Mesenteric fat pad (tissue), 1 donor: ENCODE measurements around the gene PCDHA11. TPM values are rescaled to one million over a fixed set of nuclear protein-coding genes. Genes with fewer than 3 reads are reported as not detected.

ENCODE experiments used
- total RNA-seq: library from RNA; stranded (reverse); fragmentation: NEBNext Ultra II Directional; extraction: Animal tissue kit (Norgen Biotek cat#: 25700); gene quantifications from one replicate; pipeline ENCODE4 v1.2.1, GENCODE V29; 2021
- donor health status: DM: yes; HTN: yes; CAD: no.

The PCDHA11 gene
- total RNA-seq, 1 donor from 2014 or later, result 0.26 TPM

Other genes starting within 250 kb of the PCDHA11 start
- 224 TPM for gene CD14, start 235.8 kb upstream of the PCDHA11 start, total RNA-seq
- gene TMCO6, start 229.5 kb upstream of the PCDHA11 start, total RNA-seq, result 9.6 TPM
- gene NDUFA2, start 221.3 kb upstream of the PCDHA11 start, total RNA-seq, result 57.3 TPM
- gene IK, start 221.1 kb upstream of the PCDHA11 start, total RNA-seq, result 66.4 TPM
- gene WDR55, start 204.1 kb upstream of the PCDHA11 start, total RNA-seq, result 23.4 TPM
- gene DND1, start 195.4 kb upstream of the PCDHA11 start, total RNA-seq, result 1.00 TPM
- 50.7 TPM for gene HARS1, start 177.6 kb upstream of the PCDHA11 start, total RNA-seq
- 15.9 TPM for gene HARS2, start 177.5 kb upstream of the PCDHA11 start, total RNA-seq
- 37.9 TPM for gene ZMAT2, start 168.5 kb upstream of the PCDHA11 start, total RNA-seq
- not detected for gene PCDHA1, start 82.8 kb upstream of the PCDHA11 start, total RNA-seq
- not detected for gene PCDHA2, start 74.1 kb upstream of the PCDHA11 start, total RNA-seq
- 0.29 TPM for gene PCDHA3, start 67.9 kb upstream of the PCDHA11 start, total RNA-seq
- gene PCDHA4, start 61.9 kb upstream of the PCDHA11 start, total RNA-seq, result 0.32 TPM
- gene PCDHA5, start 47.3 kb upstream of the PCDHA11 start, total RNA-seq, result 0.10 TPM
- gene PCDHA6, start 41.0 kb upstream of the PCDHA11 start, total RNA-seq, result 0.32 TPM
- gene PCDHA7, start 34.7 kb upstream of the PCDHA11 start, total RNA-seq, result 0.22 TPM
- 0.19 TPM for gene PCDHA8, start 27.8 kb upstream of the PCDHA11 start, total RNA-seq
- gene PCDHA9, start 20.6 kb upstream of the PCDHA11 start, total RNA-seq, result 0.22 TPM
- 1.8 TPM for gene PCDHA10, start 13.1 kb upstream of the PCDHA11 start, total RNA-seq
- 0.29 TPM for gene PCDHA12, start 6.4 kb downstream of the PCDHA11 start, total RNA-seq
- 0.58 TPM for gene PCDHA13, start 13.2 kb downstream of the PCDHA11 start, total RNA-seq
- gene PCDHAC1, start 57.3 kb downstream of the PCDHA11 start, total RNA-seq, result 0.61 TPM
- 1.1 TPM for gene PCDHAC2, start 97.5 kb downstream of the PCDHA11 start, total RNA-seq
- not detected for gene PCDHB1, start 182.4 kb downstream of the PCDHA11 start, total RNA-seq
- gene PCDHB2, start 225.7 kb downstream of the PCDHA11 start, total RNA-seq, result 3.4 TPM
- 3.6 TPM for gene PCDHB3, start 231.5 kb downstream of the PCDHA11 start, total RNA-seq